Activated T-cell treated with anti-CD3 and anti-CD28 coated beads for 48 hours (primary cell): ENCODE measurements around the gene JAGN1.
"Not testable (repeated sequence)": the region's sequence is repeated elsewhere in the genome, so short reads cannot be mapped to it uniquely, and the experiment has no call there.

Experiments used
- DNase-seq: peaks from one replicate; pipeline ENCODE4 v3.0.0-alpha.2; 2020; ENCODE audit warnings: low read depth

JAGN1 gene

DNA sequence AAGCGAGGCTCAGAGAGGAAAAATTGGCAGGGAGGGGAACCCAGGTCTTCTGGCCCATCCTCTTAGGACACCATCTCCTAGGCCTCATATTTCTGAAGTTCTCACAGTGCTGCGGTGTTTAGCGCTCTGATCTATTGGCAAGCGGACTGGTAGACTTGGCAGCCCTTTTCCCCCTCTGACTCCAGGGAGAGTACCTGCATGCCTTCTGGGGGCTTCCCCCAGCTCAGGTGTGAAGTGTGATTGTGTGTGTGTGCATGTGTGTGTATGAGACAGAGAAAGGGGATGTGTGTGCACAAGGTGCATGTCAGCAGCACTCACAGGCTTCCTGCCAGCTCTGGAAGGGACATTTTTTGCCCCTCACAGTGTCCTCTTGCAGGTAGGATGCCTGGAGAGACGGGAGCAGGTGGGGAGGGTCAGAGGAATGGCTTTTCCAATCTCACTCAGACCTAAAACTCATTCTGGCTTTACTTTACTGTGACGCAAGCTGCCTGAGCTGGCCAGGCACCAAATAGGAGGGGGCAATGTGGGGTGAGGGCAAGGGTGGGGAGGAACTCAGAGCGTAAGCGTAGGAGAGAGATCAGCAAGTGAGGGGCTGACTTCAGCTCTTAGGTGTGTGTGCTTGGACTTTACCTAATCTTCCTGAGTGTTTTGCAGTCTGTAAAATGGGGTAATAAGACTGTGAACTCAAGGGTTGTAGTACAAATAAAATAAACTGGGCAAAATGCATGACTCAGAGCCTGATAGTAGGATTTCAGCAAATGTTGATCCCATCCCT, 8.2 kb downstream of the JAGN1 start:
- DNase-seq, result no peak

DNA sequence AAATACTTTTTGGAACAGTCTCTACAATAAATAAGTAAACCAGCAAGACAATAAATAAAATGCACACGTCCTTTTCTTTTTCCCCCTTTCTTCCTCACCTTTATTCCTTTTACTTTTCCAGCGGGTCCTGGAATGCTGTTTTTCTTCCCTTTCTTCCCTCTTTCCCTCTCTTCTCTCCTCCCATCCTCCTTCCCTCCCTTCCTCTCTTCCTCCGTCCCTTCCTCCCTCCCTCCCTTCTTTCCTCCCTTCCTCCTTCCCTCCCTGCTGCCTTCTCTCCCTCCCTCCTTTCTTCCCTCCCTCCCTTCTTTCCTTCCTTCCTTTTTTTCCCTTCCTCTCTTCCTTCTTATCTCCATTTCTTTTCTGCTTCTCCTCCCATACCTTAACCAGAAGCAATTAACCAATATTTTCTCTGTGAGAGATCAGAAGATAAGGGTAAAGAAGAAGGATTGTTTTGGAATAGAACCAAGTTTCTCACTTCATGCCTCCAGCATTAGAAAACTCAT, 8.9 kb downstream of the JAGN1 start:
- DNase-seq, result no peak

- not testable (repeated sequence) for DNase-seq
These were observed 10.6 kb downstream of the JAGN1 start for GRCh38 chr3:9900965-9901415.

DNA sequence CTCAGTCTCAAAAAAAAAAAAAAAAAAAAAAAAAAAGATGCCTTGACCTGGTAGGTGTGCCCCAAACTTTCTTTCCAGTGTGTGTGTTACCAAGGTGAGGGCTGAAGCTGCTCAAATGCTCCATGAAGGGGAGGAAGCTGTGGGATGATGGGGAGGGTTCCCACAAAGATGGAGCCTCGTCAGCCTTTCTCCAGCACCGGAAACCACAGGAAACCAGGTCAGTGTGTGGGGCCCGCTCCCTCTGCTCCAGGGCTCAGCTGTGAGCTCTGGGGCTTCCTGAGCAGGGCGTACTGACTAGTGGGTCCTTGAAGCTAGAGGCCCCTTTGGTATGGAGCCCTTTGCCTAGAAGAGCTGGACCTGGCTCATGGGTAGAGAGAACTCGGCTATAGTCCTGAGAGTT, 11.6 kb downstream of the JAGN1 start:
- DNase-seq, result no peak

GRCh38 chr3:9902372-9903237, 12.2 kb downstream of the JAGN1 start, which contains the start of gene IL17RE:
IL17RE (plus strand) TSS chr3:9902848; CDS start chr3:9902933, 85 bp downstream.
- no peak for DNase-seq

DNA sequence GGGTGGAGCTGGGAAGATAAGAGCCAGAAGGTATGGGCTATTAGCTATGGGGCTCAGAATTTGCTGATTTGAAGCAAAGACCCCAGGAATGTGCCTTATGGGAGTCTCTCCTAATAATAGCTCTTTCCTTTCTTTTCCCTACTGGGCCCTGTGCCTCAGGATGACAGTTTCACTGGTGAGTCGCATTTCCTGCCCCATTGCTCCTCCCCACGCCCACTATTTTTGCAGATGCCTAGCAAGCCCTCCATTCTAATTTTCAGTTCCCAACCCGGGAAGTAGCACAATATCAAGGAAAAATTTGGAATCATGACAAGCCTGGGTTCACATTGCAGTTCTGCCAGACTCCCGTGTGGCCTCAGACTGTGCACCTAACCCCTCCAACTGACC, 12.8 kb downstream of the JAGN1 start:
- no peak for DNase-seq

DNA sequence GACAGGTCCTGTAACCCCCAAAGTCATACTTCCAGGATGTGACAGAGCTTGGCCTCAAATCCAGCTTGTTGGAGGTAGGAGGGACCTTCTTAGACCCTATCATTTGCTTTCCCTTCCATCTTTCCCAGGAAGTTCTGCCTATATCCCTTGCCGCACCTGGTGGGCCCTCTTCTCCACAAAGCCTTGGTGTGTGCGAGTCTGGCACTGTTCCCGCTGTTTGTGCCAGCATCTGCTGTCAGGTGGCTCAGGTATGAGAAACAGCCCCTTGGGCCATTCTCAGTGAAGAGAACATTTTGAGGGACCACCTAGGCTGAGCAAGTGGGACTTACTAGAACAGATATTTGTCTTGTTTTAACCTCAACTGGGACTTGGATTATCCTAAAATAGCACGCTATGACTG, 13.5 kb downstream of the JAGN1 start:
- DNase-seq, result no peak

DNA sequence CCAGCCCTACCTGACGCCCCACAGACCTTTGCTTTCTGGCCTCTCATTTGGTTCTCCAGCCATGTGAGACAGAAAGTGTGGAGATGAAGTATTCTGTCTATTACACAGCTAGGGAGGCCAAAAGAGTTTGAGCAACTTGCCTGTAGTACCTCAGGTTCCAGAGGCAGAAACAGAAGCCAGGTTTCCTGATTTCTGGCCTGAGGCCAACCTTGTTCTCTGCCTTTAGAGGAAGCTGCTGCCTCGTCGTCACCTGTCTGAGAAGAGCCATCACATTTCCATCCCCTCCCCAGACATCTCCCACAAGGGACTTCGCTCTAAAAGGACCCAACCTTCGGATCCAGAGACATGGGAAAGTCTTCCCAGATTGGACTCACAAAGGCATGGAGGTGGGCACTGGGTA, 16.1 kb downstream of the JAGN1 start:
- DNase-seq, result no peak

DNA sequence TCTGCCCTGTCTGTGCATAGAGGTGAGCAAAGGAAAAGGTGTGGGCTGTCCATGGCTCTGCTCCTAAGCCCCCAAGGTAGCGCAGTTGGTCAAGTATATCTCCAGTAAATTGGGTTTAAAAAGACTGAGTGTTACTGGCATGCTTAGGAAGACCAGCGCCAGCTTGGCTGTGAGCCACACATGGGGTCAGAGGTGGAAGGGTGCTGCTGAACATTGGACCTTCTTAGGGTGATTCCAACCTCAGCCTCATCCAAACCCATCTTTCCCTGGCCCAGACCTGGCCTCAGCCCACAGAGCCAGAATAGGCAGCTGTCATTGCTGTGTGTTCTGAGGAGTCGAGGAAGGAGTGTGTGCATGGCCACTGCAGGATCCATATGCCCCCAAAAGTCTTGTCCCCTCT, 17.9 kb downstream of the JAGN1 start:
- no peak for DNase-seq

- DNase-seq, result no peak
These were observed 19.0 kb downstream of the JAGN1 start for GRCh38 chr3:9909221-9910013.

GRCh38 chr3:9911863-9912262, 21.5 kb downstream of the JAGN1 start:
- no peak for DNase-seq

GRCh38 chr3:9912294-9912935, 22.0 kb downstream of the JAGN1 start:
- DNase-seq, result no peak

DNA sequence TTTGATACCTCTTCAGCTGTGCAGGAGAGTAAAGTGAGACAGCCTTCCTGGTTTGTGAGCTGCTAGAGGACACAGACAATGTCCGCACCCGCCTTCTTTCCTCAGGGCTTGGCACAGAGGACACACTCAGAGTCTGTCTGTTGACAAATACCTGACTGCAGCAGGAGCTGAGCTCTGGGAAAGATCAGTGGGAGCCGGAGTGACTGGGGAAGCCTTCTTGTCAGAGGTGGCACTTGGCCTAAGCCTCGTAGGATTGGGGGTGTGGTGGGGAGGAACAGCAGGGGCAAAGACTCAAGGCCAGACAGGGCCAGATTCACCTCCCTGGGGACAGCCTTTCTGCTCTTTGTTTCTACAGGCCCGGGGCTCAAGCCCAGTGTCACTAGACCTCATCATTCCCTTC, 23.2 kb downstream of the JAGN1 start:
- DNase-seq, result no peak

GRCh38 chr3:9914011-9914410, 23.6 kb downstream of the JAGN1 start:
- DNase-seq, result no peak

DNA sequence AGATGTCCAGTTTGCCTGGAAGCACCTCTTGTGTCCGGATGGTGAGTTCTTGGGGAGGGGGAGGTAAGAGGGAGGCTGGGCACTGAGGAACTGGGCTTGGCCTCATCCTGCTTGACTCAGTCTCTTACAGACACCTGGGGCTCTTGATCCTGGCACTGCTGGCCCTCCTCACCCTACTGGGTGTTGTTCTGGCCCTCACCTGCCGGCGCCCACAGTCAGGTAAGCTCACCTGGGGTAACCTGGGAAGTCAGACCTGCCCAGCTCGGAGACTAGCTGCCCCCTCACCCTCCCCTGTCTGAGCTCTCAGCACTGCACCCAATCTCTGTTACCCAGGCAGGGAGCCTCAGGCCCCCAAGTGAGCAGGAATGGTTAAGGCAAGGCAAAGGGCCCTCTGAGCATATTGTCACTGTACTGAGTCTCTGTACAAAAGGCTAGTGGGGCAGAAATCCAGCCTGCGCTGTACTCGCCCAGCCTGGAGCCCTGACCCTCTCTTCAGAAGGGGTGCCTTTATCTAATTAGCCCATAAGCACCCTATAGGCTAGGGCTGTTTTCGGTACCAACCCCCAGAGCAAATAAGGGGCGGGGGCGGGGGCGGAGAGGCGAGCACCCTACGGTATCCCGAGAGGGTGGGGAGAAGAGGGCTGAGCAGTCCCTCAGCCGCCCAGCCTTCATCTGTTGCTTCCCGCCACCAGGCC, 24.3 kb downstream of the JAGN1 start:
- no peak for DNase-seq

GRCh38 chr3:9915254-9916141, 25.1 kb downstream of the JAGN1 start:
- peak; percentile 26 for DNase-seq

DNA sequence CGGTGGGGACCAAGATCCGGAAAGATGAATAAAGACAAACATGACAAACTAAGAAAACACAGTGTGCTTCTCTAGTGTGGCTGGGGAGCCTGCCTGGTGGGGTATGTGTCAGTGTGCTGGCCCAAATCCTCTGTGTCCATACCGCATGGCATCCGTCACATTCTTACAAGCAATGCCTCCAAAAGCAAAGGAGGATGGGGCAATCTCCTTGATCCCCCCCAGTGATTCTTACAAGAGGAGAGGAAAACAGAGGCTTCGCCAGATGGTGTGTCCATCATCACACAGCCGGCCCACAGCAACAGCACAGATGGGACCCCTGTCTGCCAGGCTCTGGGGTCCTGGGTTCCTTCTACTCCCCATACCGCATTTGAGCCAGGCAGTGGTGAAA, 25.9 kb downstream of the JAGN1 start:
- no peak for DNase-seq

DNA sequence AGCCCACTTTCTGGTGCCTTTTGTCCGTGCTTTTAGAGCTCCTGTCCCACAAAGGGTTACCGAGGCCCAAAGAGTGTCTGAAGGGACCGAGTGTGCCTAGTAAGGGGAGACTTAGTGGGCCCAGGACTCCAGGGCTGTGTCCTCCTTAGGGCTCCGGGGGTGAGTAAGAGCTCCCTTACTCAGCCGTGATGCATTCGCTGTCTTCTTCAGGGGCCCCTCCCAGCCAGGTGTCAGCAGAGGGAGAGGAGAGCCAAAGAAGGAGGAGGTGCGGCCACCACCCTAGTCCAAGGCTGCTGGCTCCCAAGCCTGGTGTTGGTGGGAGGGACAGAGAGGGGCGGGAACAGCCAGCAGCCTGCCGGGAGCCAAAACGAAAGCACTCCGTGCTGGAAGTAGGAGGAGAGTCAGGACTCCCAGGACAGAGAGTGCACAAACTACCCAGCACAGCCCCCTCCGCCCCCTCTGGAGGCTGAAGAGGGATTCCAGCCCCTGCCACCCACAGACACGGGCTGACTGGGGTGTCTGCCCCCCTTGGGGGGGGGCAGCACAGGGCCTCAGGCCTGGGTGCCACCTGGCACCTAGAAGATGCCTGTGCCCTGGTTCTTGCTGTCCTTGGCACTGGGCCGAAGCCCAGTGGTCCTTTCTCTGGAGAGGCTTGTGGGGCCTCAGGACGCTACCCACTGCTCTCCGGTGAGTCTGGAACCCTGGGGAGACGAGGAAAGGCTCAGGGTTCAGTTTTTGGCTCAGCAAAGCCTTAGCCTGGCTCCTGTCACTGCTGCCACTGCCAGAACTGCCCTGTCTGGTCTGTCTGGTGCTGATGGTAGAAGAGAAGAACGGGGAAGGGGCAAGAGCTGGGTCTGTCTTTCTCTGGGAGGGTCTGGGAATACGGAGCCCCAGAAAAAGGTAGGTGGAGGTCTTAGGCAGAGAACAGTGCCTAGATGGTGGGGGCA, 26.6 kb downstream of the JAGN1 start, which contains the start of gene IL17RC:
IL17RC (plus strand) TSS at position 365 of the 947 bp plus-strand sequence; CDS start at position 583, 218 bp downstream.
- peak; percentile 36 for DNase-seq

DNA sequence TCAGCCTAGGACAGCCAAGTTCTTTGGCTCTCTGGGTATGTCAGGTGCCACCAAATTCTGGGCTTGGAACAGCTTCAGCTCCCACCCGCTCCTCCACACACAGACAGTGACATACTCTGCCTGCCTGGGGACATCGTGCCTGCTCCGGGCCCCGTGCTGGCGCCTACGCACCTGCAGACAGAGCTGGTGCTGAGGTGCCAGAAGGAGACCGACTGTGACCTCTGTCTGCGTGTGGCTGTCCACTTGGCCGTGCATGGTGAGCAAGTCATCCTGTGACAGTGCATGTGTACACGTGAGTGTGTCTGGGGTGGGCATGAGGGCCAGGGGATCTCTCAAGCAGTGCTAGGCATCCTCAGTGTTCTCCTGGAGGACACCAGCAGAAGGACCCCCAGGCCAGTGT, 27.4 kb downstream of the JAGN1 start:
- DNase-seq, result no peak
